GM19043 (cell line): ENCODE measurements around the gene CLIC6.
"Not testable (repeated sequence)": the region's sequence is repeated elsewhere in the genome, so short reads cannot be mapped to it uniquely, and the experiment has no call there.

Source experiments
- ATAC-seq: cut with Tn5 transposase; IDR thresholded peaks from one replicate; pipeline ENCODE4 v1.9.1; 2021; ENCODE audit warnings: low read depth; ENCODE audit not compliant: unreplicated experiment

CLIC6 gene

DNA sequence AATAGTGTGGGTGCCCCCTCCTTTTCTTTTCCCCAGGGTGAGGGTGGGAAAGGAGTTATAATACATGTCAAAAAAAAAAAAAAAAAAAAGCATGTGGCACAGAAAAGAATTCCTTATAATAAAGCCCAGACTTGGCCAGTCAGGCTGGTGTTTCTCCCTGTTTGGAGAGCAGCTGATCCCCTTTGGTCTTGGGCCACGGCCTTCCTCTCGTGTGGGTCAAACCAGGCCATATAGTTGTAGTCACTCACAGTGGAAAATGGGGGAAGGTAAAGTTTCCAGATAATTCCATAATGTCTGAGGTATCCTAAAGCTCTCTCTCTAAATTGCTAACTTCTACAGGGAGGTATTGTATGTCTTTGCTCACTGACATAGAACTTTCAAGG, 22.0 kb downstream of the CLIC6 start:
- no peak for ATAC-seq

DNA sequence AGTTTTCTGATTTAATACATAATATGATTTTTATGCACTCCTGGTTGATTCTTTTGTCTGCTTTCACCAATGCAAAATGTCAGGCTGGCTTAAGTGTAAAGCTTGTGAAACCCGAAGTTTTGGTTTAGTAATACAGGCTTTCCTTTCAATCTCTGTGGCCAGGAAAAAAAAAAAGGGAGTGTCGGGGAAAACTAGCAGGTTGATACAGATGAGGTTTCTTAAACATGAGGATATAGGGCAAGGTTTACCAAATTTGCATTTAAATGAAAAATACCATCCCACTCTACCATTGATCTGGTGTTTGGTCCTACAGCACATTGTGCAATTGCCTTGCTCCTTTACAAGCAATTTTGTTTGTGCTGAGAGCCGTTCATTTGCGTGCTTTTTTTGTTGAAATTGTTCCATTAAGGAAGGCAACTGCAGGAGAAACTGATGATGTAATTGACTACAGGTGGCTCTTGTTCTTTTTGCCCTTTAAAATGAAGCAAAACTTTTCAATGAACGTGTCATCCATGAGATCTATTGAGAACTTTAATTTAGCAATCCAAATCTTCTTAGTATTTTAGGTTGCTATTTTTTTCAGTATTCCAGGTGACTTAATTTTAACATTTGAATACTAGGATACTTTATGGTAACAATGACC, 22.7 kb downstream of the CLIC6 start:
- no peak for ATAC-seq

DNA sequence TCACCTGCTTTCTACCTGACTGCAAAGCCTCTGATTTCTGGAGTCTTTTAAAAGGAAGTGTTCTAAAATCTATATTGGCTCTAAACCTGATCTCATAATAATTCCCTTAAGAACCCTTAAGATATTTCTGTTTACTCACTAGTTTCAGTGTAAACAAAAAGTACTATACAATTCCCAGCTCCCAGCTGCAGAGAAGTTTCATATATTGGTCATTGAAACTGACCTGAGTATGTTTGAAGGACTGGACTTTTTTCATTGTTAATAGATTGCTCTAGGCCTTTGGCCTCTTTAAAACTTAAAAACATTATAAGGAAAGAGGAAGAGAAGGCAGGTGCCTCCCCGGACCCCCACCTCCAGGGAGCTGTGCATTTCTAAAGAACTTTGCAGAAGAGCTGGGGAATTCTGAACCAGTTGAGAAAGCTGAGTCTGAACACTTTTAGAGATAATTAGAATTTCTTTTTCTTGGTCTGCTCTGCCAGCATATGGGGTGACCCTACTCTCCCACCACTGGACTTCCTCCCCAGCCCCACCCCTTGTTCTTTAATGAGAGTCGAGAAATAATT, 23.7 kb downstream of the CLIC6 start:
- no peak for ATAC-seq

DNA sequence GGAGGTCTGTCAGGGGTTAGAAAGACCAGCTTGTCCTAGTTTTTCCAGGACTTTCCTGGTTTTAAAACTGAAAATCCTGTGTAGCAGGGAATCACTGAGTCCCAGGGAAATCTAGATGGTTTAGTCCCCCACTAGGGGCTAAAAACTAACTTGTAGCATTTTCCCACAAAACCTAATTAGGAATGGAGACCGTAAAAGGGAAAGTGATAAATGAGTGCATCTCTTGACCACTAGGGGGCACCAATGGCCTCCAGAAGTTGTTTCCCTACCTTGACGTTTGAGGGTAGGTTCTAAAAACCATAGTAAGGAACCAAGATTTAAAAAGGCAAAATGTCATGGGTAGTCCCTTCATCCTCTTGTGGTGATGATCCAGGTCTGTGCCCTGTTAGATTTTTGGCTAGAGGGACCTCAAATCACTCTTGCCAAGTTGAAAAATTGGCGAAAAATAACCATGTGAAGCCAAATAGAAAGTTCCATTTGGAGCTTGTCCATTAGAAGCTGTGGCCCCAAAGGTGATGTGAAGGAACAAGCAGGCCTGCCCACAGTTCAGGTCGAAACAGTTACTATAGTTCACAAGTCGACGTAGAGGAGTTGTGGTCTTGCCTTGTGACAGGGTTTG, 24.5 kb downstream of the CLIC6 start:
- no peak for ATAC-seq

DNA sequence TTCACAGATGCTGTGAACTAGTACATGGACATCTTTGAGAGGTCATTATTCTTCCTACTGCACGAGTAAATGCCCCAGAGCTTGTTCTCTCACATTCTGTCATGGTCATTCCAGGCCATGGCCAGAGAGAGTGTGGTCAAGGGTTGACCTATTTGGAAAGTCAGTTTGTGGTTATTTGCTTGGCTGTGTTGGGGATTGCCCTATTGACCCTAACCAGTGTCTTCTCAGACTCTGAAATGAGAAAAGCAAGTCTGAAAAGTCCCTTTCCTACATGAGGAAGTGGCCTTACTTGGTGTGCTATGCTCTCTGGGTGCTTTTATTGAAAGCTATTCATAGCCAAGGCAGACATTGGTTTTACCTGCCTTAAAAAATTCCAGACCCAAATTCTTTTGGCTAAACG, 26.6 kb downstream of the CLIC6 start:
- peak; percentile 73 for ATAC-seq

DNA sequence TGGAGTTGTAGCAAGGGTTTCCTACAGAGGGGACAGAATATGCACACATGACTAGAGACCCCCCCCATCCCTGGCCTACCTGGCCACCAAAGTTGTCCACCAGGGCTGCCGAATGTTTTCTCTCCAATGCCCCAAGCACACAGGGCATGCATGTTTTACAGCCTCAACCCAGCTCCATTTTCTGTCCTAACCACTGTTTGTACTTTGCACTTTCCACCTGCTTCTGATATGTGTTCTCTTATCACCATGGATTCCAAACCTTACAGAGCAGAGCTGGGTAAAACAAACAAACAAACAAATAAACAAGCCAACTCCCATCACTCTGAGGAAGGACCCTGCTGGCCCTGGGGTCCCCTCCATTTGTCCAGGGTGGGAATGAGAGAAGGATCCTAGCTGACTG, 27.3 kb downstream of the CLIC6 start:
- ATAC-seq, result no peak

DNA sequence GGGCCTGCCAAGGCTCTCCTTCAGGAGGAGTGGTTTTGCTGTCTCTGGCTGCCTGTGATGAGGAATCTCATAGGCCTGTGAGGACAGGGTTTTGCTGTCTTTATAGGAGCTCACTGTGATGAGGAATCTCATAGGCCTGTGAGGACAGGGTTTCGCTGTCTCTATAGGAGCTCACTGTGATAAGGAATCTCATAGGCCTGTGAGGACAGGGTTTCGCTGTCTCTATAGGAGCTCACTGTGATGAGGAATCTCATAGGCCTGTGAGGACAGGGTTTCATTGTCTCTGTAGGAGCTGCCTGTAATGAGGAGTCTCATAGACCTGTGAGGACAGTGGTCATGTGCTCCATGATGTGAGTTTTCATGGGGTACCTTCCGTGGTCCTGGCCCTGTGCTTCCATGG, 29.0 kb downstream of the CLIC6 start:
- ATAC-seq, result no peak

DNA sequence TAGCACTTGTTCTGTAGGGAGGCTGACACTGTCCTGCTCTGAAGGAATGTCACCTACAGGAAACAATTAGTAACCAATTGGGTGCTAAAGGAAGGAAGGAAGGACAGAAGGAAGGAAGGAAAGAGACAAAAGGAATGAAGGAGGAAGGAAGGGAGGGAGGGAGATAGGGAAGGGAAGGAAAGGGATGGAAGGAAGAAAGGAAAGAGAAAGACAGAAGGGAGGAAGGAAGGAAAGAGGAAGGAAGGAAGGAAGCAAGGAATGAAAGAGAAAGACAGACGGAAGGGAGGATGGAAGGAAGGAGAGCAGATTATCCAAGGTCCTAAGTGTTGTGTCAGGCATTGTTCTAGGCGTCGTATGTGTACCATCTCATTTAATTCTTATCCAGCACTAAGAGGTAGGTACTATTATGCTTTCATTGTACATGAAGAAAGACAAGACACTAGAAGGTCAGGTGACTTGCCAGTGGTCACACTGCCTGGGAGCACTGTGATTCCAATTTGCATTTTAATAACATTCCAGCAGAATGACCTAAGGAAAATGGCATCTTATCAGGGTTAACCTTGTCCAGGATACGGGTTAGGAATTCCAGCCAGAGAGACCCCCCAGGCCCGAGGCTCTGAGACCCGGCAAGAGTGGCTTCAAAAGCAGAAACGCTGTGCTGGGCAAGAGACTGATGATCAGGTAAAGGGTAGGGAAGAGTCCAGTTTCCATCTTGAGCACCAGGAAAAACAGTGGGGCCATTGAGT, 29.6 kb downstream of the CLIC6 start:
- no peak for ATAC-seq

DNA sequence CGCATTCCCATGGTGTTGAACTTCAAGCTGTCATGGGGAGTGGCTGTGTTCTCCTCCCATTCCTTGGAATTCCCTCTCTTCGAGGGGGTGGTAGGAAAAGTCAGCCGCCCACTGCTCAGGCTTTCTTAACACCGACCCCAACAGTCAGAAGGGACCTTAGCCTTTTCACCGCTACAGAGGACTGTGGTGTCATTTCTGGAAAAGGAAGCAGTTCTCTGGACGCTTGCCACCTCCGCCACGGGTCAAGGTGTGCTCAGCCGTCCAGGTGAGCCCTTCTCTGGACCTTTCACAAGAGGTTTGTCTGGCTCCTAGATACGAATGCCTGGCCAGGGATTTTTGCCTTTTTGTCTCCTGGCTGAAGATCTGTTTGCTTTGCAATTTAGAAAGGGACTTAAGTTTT, 31.8 kb downstream of the CLIC6 start:
- no peak for ATAC-seq

DNA sequence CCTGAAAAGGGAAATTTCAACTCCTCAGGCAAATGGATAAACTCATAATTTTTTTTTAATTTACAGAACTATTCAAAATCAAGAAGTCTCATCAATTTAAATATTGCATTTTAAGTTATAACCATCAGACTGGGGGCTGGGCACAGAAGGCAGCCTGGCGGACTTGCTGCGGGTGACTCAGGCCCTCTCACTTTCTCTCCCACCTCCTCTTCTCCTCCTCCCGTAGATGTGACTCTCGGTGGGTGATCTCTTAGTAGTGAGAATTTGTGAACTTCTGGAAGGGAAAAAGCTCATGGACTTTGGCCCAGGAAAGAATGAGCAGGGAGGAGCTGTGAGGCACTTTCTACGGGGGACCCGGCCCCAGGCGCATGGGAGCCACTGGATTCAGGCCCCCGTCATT, 32.9 kb downstream of the CLIC6 start:
- no peak for ATAC-seq

DNA sequence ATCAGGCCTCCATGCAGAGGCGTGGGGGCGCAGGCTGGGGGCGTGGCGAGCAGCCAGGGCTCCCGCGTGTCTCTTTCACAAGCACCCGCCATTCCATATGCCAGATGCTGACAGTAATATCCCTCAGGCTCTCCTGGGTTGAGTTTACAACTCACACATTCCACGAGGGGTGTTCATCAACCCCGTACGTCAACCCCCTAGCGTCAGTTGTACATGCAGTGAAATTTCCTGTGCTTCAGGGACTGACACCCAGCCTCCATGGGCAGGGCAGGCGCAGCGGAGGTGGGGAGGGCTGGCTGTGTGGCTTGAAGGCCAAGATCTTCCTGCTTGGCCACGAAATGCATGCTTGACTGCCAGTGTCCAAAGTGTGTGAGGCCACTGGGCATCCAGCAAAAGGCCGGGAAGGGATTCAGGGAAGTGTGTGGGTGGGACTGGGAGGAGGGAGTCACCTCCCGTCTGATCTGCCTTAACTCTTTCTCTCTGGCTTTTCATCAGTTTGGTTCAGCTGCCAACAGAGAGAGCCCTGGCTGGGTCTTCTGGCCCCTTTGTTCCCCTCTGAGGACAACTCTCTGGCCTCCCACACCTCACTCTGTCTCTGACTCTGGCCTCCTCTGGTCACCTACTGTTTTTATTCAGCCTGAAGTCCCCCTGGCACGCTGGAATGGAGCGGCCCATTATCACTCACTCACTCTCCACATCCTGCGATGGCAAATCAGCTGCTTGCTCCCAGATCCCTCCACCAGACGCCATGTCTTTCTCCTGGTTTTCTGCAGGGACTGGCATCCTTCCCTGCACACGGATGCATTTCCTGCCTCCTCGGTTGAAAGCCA, 33.8 kb downstream of the CLIC6 start:
- ATAC-seq, result no peak

DNA sequence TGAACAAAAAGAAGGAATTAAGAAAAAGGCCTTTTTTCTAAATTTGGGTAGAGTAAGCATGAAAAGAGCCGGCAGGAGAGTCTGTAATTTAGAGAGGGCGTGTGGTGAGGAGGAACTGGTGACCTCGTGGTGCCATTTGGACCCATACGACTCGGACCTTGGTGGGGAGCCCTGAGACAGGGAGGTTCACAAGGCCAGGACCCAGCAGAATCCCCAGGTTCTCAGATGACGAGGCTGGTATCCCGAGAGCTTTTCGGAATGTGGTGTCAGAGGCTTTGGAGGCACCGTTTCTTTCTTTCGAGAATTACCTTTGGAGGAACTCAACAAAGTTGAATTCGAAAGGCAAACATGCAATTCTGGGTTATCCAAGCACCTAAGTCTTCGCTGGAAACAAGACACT, 34.8 kb downstream of the CLIC6 start:
- no peak for ATAC-seq

DNA sequence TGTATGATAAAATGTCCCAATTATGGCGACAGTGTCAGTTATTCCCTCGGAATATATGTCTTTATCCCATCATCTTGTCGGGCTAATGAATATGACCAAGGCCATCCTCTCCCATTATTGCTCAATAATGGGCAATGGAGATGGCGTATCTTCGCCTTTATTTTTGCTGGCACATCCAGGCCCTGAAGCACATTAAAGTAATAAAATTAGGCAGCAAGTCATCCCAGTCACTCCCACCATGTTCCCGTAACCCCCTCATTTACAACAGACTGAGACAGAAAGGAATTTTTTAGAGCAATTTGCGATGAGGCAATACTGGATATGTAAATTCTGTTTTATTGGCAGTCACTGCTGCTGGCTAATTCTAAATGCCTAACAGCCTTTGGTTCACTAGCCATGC, 35.3 kb downstream of the CLIC6 start:
- no peak for ATAC-seq

DNA sequence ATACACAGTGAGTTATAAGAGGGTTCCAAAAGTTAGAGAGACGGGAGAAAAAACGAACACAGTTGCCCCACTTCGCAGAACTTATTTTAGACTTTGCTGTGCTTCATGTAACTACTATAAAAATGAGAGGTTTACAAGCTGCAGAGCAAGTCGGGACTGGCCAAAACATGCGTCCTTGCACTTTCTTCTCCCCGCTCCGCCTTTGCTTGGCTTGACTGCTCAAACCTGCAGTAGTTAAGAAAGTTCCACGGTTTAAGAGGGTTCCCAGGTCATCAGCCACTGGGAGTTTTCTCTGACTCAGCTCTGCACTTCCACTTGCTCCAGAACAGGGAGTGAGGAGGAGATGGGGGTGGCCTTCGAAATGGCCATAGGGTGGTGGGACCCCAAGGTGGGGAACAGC, 36.2 kb downstream of the CLIC6 start:
- ATAC-seq, result no peak

DNA sequence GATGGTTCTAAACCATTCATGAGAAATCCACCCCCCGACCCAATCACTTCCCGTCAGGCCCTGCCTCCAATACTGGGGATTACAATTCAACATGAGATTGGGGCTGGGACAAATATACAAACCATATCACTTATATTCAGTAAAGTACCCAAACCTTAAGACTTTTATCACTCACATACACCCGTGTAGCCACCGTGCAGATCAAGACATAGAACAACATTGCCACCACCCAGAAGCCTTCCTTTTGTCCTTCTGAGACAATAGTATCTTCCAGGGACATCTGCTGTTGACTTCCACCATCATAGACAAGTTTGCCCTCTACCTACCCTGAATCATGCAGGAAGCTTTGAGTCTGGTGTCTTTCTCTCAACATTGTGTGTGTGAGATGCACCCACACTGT, 37.5 kb downstream of the CLIC6 start:
- no peak for ATAC-seq

DNA sequence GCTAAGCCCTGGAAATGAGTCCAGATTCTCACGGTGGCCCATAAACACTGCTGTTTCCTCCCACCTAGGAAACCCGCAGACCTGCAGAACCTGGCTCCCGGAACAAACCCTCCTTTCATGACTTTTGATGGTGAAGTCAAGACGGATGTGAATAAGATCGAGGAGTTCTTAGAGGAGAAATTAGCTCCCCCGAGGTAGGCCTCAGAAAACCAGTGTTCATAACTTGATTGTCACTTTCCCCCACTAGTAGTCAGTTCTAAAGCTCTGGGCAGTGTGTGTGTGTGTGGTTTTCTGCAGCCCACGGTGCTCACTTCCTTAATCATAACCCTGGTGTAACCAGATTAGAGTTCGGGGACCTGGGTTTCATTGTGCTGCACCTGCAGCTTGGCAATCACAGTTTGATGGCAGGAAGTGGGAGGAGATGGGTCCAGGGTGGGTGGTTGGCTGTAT, 39.1 kb downstream of the CLIC6 start:
- peak; percentile 87 for ATAC-seq

DNA sequence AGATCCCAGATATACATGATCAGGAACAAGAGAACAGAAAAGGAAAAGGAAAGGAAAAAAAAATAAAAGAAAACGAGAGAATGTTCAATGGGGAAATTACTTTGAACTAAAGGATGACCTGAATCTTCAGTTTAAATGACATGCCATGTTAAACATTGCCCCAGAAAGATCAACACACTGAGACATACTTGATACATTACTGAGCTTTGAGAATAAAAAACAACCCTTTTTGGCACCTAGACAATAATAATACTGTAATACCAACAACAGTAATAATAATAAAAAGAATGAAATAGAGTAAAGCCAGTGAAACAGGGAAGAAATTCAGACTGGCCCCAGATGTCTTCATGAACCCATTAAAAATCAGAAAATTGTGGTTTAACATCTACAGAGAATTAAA, 44.8 kb downstream of the CLIC6 start:
- no peak for ATAC-seq

DNA sequence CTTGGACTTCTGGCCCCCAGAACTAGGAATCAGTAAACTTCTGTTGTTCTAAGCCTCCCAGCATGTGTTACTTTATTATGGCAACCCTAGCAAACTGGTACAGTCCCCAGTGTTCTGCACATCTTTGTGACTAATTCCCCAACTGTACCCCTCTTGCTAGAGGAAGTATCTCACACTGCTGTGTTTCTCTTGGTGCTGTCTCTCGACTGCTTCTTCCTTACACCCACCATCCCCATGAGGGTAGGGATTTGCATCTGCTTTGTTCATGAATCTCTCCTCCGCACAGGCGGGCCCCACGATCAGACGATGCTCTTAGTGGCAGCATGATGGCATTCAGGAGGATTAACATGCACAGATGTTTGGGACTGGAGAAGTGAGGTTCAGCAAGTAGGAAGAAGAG, 46.7 kb downstream of the CLIC6 start:
- ATAC-seq, result no peak

DNA sequence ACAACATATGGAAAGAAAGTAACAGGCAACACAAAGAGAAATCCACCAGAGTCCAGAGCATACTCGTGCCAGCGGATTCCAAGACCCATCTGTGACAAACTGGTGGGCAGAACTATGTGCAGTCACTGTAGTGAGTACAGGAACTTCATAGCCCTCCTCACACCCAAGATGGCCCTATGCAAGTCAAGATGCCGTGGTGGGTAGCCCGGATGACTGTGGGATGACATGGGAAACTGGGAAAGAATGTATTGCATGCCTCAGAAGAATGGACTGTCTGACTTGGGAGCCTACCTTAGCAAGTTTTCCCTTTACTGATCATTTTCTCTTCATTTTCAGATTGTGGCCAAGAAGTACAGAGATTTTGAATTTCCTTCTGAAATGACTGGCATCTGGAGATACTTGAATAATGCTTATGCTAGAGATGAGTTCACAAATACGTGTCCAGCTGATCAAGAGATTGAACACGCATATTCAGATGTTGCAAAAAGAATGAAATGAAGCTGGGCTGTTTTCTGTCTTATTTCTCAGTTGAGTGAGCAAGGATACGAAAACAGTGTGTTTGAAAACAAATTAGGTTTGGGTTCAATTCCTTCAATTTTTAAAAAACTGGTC, 47.3 kb downstream of the CLIC6 start:
- ATAC-seq, result no peak

DNA sequence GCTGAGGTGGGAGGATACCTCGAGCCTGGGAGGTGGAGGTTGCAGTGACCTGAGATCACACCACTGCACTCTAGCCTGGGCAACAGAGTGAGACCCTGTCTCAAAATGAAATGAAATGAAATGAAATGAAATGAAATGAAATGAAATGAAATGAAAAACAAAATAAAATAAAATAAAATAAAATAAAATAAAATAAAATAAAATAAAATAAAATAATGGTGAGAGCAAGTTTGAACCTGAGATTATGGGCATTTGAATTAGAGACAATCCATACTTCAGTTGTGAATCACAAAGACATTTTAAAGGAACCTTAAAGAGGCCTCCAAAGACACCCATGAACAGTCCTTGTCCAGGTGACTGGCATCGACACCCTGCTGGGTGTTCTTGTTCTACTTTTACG, 49.7 kb downstream of the CLIC6 start:
- ATAC-seq, result not testable (repeated sequence)
